Measurements from ENCODE around the gene FOXRED1.

- no peak for TF ChIP-seq CTCF (IDR thresholded peaks at IDR 0.05 in 4 of 5, conservative IDR thresholded peaks at IDR 0.05 in 1 of 5)
- no peak for TF ChIP-seq POLR2A (IDR thresholded peaks at IDR 0.05)
Observed at GRCh38 chr11:126256216-126256615, 12.7 kb upstream of the FOXRED1 start.
